HEK293 (cell line): Measurements from ENCODE around the gene PAX3.

ENCODE experiments used
- ATF2 ChIP-seq: fragments of 450-650 bp; formaldehyde crosslinking; IDR thresholded peaks from 2 replicates; pipeline ENCODE4 v1.5.1; 2016; ENCODE audit warnings: missing biosample characterization, missing genetic modification characterization, low read depth
- CTCF ChIP-seq: fragments of 450-650 bp; formaldehyde crosslinking; IDR thresholded peaks from 2 replicates; pipeline ENCODE4 v1.5.1; 2016; ENCODE audit warnings: missing biosample characterization, missing genetic modification characterization
- KLF1 ChIP-seq: fragments of 450-650 bp; formaldehyde crosslinking; IDR thresholded peaks from 2 replicates; pipeline ENCODE4 v1.5.1; 2016; ENCODE audit warnings: missing biosample characterization, missing genetic modification characterization
- SP2 ChIP-seq: fragments of 450-650 bp; formaldehyde crosslinking; IDR thresholded peaks from 2 replicates; pipeline ENCODE4 v1.5.1; 2016; ENCODE audit warnings: missing biosample characterization, missing genetic modification characterization
- ZIC2 ChIP-seq: fragments of 450-650 bp; formaldehyde crosslinking; IDR thresholded peaks from 2 replicates; pipeline ENCODE4 v1.5.1; 2016; ENCODE audit warnings: missing biosample characterization, missing genetic modification characterization
- ZNF132 ChIP-seq: fragments of 450-650 bp; formaldehyde crosslinking; IDR thresholded peaks from 2 replicates; pipeline ENCODE4 v1.5.1; 2017; ENCODE audit warnings: missing biosample characterization, missing genetic modification characterization, borderline replicate concordance
- ZNF544 ChIP-seq: fragments of 450-650 bp; formaldehyde crosslinking; IDR thresholded peaks from 2 replicates; pipeline ENCODE4 v1.5.0; 2017; ENCODE audit warnings: missing biosample characterization, missing genetic modification characterization
- ZNF548 ChIP-seq: fragments of 450-650 bp; formaldehyde crosslinking; IDR thresholded peaks from 2 replicates; pipeline ENCODE4 v1.5.1; 2016; ENCODE audit warnings: missing biosample characterization, missing genetic modification characterization
- ZNF580 ChIP-seq: fragments of 450-650 bp; formaldehyde crosslinking; IDR thresholded peaks from 2 replicates; pipeline ENCODE4 v1.5.1; 2016; ENCODE audit warnings: missing biosample characterization, missing genetic modification characterization
- ZXDB ChIP-seq: fragments of 450-650 bp; formaldehyde crosslinking; IDR thresholded peaks from 2 replicates; pipeline ENCODE4 v1.5.1; 2016; ENCODE audit warnings: missing biosample characterization, missing genetic modification characterization

- TF ChIP-seq ATF2 (tag by site-specific recombination) (no peak), ZNF544 (no peak), KLF1 (no peak), ZNF132 (tag by site-specific recombination) (no peak), ZIC2 (tag by site-specific recombination) (no peak), SP2 (no peak), CTCF (tag by site-specific recombination) (no peak), ZXDB (tag by site-specific recombination) (no peak), ZNF580 (tag by site-specific recombination) (no peak), ZNF548 (tag by site-specific recombination) (no peak)
Observed at GRCh38 chr2:222301796-222302118, 3.0 kb upstream of the PAX3 start.
